Measurements from ENCODE around the gene KY. TPM values are rescaled to one million over a fixed set of nuclear protein-coding genes. Genes with fewer than 3 reads are reported as not detected.

KY gene
- total RNA-seq, 1 experiment from 2014 or later = 0.29 TPM

- Histone ChIP-seq H3K79me2 (ENCODE audit: low read length) (no peaks in the 10 kb centered on the region), H4K20me1 (ENCODE audit: low read length) (no peaks in the 10 kb centered on the region), H3K27me3 (ENCODE audit: low read length) (no peaks in the 10 kb centered on the region), H3K36me3 (ENCODE audit: low read depth, low read length) (no peaks in the 10 kb centered on the region), H3K4me1 (ENCODE audit: insufficient read depth, low read length) (peaks cover 17% of the 10 kb centered on the region), H3K9me3 (ENCODE audit: low read length) (no peaks in the 10 kb centered on the region), H2AFZ (ENCODE audit: low read length) (no peak overlapping the region), H3K9ac (ENCODE audit: low read length) (no peak overlapping the region), H3K9me2 (replicated peaks; ENCODE audit: low read length) (no peaks in the 10 kb centered on the region), H3F3A (ENCODE audit: low read length, unreplicated experiment) (no peaks in the 10 kb centered on the region), H3K4me3 (ENCODE audit: low read length) (no peak overlapping the region), H3K4me2 (ENCODE audit: low read length) (no peak overlapping the region), H3K27ac (ENCODE audit: low read length) (no peak overlapping the region)
- DNase-seq = peak; percentile 14
- no peak for ATAC-seq
- intact Hi-C loops (cut with micrococcal nuclease) = no loop called here
- no TSS peak for BruUV-seq (replicated peaks)
- ChIA-PET CTCF (no interaction called here), POLR2A (ENCODE audit: unreplicated experiment) (no interaction called here)
- TF ChIP-seq EZH2 (IDR thresholded peaks at IDR 0.05; ENCODE audit: low read length, unreplicated experiment) (no peak), CTCF (conservative IDR thresholded peaks at IDR 0.05; ENCODE audit: low read depth, low read length) (peak; percentile 49)
Measured at GRCh38 chr3:134677196-134677986, 26.6 kb upstream of the KY start.

- no peaks in the 10 kb centered on the region for H3K9me3 ChIP-seq (ENCODE audit: low read length)
- H3K9ac ChIP-seq (ENCODE audit: low read length) = no peak overlapping the region
- no peak for TF ChIP-seq EZH2phosphoT487 (IDR thresholded peaks at IDR 0.05; ENCODE audit: borderline replicate concordance, low read length)
- no peak for TF ChIP-seq CTCF (conservative IDR thresholded peaks at IDR 0.05; ENCODE audit: low read depth, low read length)
- TF ChIP-seq EZH2 (IDR thresholded peaks at IDR 0.05; ENCODE audit: low read length, unreplicated experiment) = no peak
- no TSS peak for BruUV-seq (replicated peaks)
- no peaks in the 10 kb centered on the region for H3F3A ChIP-seq (ENCODE audit: low read length, unreplicated experiment)
- H3K9me2 ChIP-seq (replicated peaks; ENCODE audit: low read length) = no peaks in the 10 kb centered on the region
- no peaks in the 10 kb centered on the region for H3K36me3 ChIP-seq (ENCODE audit: low read depth, low read length)
- no peaks in the 10 kb centered on the region for H4K20me1 ChIP-seq (ENCODE audit: low read length)
- no peaks in the 10 kb centered on the region for H3K27me3 ChIP-seq (ENCODE audit: low read length)
- ATAC-seq = no peak
- H3K79me2 ChIP-seq (ENCODE audit: low read length) = no peaks in the 10 kb centered on the region
- intact Hi-C loops (cut with micrococcal nuclease) = no loop called here
- H3K27ac ChIP-seq (ENCODE audit: low read length) = peak overlapping the region; percentile 16; the same call in 1 of the 2 replicates
- peak; percentile 50 for DNase-seq
- no peak overlapping the region for H3K4me3 ChIP-seq (ENCODE audit: low read length)
- CTCF ChIA-PET = no interaction called here
- peak overlapping the region; percentile 53; the same call in 1 of the 2 replicates for H3K4me2 ChIP-seq (ENCODE audit: low read length)
- H3K4me1 ChIP-seq (ENCODE audit: insufficient read depth, low read length) = peaks cover 17% of the 10 kb centered on the region
- no peak overlapping the region for H2AFZ ChIP-seq (ENCODE audit: low read length)
- POLR2A ChIA-PET (ENCODE audit: unreplicated experiment) = no interaction called here
Measured at GRCh38 chr3:134675726-134676256, 25.0 kb upstream of the KY start.

- Histone ChIP-seq H3K9me2 (replicated peaks; ENCODE audit: low read length) (no peaks in the 10 kb centered on the region), H3K36me3 (ENCODE audit: low read depth, low read length) (no peaks in the 10 kb centered on the region), H3K79me2 (ENCODE audit: low read length) (no peaks in the 10 kb centered on the region), H4K20me1 (ENCODE audit: low read length) (no peaks in the 10 kb centered on the region), H3K9ac (ENCODE audit: low read length) (no peak overlapping the region), H3K4me1 (ENCODE audit: insufficient read depth, low read length) (peaks cover 17% of the 10 kb centered on the region), H3K27me3 (ENCODE audit: low read length) (no peaks in the 10 kb centered on the region), H3F3A (ENCODE audit: low read length, unreplicated experiment) (no peaks in the 10 kb centered on the region), H3K27ac (ENCODE audit: low read length) (no peak overlapping the region), H3K4me2 (ENCODE audit: low read length) (no peak overlapping the region), H3K4me3 (ENCODE audit: low read length) (no peak overlapping the region), H3K9me3 (ENCODE audit: low read length) (no peaks in the 10 kb centered on the region), H2AFZ (ENCODE audit: low read length) (no peak overlapping the region)
- intact Hi-C loops (cut with micrococcal nuclease) = no loop called here
- ATAC-seq = no peak
- TF ChIP-seq EZH2phosphoT487 (IDR thresholded peaks at IDR 0.05; ENCODE audit: borderline replicate concordance, low read length) (no peak), CTCF (conservative IDR thresholded peaks at IDR 0.05; ENCODE audit: low read depth, low read length) (no peak), EZH2 (IDR thresholded peaks at IDR 0.05; ENCODE audit: low read length, unreplicated experiment) (no peak)
- ChIA-PET CTCF (no interaction called here), POLR2A (ENCODE audit: unreplicated experiment) (no interaction called here)
- no TSS peak for BruUV-seq (replicated peaks)
- no peak for DNase-seq
Measured at GRCh38 chr3:134672571-134672970, 21.7 kb upstream of the KY start.
